ENCODE results near the gene DSCAML1.

The DSCAML1 gene

DNA sequence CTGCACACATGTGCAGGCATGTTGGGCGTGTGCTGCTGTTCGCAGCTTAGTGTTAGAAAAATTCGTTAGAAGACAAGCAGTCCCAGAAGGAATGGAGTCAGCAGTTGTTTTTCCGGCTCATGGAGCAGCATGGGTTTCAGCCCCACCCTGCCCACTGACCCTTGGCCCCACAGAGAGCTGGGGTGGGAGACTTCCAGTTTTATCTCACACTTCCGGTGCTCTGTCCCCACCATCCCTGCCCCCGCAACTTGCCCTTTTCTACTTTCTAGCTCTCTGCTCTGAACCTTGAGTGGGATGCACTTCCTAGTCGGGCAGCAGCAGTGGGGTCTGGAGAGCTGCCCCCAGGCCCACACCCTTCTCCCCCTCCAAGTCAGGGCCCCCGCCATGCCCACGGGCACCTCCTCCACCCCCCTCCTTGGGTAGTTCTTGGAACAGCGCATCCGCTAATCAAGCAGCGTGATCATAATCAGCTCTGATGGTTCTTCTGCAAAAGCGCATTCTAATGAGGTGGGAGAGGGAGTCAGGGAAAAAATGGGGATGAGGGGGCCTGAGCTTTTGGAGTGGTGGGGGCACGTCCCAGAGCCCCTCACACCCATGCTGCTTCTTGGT lies 285.0 kb downstream of the DSCAML1 start:
- DNase-seq, result no peak

- DNase-seq, result no peak
Measured at GRCh38 chr11:117511483-117511930, 285.5 kb downstream of the DSCAML1 start.

DNA sequence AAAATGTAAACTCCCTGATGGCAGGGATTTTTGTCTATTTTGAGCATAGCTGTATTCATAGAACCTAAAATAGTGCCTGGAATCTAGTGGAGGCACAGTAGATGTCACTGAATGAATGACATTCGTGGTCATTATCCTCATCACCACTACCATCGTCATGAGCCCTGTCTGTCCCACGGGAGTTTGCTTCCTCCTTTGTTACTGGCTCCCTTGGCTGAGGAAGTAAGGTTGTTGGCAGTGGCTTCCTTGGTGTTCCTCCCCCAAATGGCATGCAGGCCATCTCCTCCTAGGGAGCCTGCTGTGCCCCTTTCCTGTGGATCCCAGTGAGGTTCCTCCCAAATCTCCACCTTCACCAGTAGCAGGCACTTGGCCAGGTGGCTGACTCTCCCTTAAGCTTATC lies 286.4 kb downstream of the DSCAML1 start:
- peak; percentile 6 for DNase-seq

DNA sequence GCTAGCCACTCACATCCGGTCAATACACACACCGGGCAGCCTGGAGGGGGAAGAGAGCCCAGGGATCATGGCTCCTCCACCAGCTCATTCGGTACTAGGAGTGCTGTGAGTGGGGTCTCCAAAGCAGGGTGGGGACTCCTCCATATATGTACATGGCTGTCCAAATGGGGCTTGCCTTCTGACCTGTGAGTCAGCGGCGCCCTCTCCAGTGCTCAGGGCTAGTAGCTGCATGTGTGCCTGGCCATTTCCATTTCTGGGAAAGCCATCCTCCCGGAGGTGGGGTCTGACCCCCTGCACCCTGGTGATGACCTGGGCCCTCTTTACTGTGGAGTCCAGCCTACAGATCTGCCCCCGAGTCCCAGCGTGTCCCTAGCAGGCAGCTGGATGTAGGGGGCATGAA lies 287.5 kb downstream of the DSCAML1 start:
- no peak for DNase-seq

GRCh38 chr11:117506971-117507370 lies 290.0 kb downstream of the DSCAML1 start:
- no peak for DNase-seq

GRCh38 chr11:117505285-117505970 lies 291.6 kb downstream of the DSCAML1 start:
- no peak for DNase-seq

DNA sequence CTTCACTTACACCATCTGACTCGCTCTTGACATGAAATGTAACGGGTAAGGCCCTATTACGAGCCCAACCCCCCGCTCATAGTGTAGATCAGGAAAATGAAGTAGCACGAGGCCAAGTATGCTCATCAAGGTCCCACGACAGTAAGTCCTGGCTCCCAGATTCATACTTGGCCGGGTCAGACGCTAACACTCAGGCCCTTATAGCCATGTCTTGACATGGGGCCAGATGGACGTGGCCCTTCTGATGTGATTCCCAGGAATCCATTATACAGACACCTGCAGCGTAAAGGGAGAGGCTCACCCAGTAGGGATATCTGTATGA lies 294.3 kb downstream of the DSCAML1 start:
- no peak for DNase-seq

DNA sequence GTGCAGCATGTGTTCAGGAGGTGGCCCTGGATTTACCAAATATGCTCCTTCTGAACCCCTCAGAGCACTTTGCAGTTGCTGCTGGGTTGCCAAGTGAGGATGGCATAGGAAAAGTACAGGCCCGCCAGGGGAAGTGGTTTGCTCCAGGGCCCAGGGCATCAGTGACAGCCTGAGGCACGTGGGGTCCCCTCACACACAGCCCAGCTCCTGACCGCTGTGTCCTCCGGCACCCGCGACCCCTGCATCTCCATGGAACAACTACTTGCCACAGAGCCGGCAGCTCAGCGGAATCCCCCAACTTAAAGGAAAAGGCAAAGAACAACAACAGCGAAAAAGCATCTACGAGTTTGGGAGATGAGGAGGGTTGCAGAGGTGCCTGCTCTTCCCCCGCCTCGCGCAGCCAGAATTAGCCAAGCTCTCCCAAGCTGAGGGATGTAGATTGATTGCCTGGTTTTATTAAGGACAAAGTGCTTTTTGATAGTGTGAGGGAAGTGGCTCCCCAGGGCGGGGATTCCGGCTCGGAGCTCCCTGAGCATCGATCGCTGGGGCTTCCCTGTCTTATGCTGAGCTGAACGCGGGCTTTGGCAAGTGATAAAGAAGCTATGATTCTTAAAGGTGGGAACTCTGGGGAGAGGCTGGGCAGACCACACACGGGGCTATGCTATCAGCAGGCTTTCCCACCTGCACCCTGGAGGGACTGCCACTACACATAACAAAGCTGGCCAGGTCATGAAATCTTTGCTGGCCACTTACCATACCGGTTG lies 294.8 kb downstream of the DSCAML1 start:
- DNase-seq, result no peak

DNA sequence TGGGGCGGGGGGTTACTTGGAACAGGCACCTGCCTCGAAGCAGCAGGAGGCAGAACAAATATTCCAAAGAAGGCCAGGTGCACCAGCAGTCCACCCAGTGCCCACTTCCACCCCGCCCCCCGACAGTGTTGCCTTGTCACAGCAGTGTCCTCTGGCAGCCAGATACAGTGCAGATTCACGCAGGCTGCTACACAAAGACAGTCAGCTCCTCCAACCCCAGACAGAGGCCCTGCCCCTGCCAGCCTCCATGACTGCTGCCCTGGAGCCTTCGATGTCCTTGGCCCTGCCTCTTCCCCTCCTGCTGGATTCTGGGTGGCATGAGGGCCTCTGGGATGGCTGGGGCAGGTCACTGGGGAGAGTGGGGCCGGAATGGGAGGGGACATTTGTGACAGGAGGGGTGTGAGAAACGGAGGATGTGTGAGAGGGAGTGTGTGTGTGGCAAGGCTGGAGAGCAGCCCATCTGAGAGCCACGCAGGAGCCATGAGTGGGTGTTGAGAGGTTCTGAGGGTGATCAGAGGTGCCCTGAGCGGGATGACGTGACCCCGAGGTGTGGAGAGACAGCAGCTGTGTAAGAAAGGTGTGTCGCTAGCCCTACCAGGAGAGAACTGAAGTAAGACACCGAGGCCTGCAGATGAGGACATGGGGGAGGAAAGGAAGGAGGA lies 295.6 kb downstream of the DSCAML1 start:
- no peak for DNase-seq

DNA sequence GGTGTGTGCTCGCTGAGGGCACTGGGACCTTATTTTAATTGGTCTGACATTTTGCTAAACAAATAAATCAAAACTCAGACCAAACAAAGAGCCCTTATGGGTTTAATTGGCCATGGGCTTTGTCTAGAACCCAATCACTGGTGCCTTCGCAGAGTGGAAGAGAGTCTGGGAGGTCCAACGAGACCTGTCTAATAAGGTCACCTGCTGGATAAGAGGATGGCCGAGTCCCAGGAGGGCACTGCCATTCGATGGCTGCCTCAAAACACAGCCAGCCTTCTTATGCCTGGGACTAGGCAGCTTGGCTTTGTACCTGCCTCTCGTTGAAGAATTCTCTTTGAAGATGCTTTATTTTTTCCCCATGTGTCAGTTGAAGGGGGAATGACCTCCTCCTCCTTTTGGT lies 298.2 kb downstream of the DSCAML1 start:
- DNase-seq, result no peak

DNA sequence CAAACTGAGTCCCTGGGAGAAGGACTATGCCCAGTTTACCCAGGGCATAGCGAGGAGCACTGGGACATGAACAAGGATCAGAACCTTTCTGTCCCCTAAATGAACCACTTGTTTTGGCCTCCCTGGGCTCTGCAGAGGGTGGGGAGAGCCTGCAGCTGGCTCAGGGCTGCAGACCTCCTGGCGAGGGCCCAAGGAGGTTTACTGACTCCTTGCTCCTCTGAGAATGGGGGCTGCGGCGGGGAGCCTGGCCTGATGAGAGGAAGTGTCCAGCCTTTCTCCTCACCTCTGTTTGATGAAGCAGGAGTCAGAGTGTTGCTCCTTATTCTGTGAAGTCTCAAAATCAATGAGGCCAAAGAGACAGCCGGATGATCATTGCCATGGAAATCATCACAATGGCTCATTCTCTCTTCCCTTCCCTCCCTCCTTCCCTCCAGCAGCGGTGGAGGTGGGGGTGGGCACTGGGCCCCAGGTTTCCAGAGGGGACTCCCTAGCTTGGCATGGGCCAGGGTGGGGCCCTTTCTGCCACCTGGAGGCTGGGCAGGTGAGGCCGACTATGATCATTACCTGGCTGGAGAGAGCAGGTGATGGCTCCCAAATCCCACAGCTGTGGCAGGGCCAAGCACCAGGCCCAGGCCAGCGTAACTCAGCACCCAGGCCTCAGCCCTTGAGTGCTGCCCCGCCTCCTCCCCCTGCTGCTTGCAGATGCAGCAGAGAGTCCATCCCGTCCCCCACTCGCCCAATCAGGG lies 299.6 kb downstream of the DSCAML1 start:
- DNase-seq, result no peak

DNA sequence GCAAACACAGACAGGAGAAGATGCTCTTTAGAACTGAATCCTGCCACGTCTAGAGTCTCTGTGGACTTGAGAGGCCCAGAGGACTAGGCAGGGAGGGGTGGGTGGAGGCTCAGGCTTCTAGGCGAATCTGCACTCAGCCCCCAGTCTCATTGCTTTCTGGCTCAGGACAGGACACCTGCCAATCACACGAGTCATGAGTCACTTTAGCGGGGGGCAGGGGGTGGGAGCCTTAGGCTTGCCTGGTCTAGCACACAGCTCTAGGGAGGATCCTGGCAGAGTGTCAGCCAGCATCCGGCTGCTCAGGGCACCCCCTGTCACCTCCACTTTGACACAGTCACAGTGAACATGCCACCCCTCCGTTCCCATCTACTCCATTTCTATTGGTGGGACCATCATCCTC lies 301.7 kb downstream of the DSCAML1 start:
- no peak for DNase-seq

DNA sequence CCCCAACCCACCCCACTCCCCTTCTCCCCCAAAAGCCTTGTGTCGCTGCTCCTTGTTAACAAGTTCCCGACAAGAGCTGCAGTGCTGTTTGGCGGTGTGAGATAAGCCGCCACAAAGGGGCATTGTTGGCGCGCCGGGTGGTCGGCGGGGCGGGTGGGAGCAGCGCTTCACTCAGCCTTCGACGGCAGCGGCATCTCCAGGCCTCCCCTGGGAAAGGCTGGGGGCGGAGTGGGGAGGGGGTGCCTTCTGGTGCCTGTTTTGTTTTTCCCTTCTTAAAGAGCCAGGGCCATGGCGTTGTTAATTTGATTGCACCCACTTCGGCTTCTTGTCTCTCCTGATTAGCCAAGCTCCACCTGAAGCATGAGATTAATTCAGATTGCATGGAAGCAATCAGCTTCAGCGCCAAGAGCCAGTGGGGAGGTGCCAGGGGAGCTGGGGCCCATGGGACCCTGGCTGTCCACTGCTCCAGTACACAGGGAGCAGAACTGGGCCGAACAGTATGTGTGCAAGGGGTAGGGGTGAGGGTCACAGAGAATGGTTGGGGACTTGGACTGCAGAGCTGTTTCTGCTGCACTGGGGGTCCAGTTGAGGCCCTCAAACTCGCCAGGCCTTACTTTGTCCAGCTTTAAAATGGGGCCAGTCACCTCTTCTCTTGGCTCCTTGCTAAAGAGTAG lies 304.3 kb downstream of the DSCAML1 start:
- DNase-seq, result no peak

DNA sequence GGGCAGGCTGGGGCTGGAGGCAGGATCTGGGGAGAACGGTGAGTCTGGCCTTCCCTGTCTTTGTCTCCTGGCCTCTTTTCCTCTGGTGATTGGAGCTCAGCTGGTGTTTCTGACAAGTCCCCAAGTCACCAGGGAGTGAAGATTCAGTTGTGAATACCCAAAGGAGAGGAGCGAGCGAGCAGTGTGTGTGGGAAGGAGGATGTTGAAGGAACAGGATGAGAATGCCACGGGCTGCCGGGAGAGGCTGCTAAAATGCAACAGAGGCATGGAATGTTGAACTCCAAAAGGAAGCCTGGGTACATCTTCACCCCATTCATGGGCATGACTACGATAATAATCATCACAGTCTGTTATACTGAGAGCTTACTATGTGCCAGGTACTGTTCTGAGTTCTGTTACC lies 306.1 kb downstream of the DSCAML1 start:
- no peak for DNase-seq

- DNase-seq, result peak; percentile 6
Measured at GRCh38 chr11:117489999-117490679, 306.9 kb downstream of the DSCAML1 start.

DNA sequence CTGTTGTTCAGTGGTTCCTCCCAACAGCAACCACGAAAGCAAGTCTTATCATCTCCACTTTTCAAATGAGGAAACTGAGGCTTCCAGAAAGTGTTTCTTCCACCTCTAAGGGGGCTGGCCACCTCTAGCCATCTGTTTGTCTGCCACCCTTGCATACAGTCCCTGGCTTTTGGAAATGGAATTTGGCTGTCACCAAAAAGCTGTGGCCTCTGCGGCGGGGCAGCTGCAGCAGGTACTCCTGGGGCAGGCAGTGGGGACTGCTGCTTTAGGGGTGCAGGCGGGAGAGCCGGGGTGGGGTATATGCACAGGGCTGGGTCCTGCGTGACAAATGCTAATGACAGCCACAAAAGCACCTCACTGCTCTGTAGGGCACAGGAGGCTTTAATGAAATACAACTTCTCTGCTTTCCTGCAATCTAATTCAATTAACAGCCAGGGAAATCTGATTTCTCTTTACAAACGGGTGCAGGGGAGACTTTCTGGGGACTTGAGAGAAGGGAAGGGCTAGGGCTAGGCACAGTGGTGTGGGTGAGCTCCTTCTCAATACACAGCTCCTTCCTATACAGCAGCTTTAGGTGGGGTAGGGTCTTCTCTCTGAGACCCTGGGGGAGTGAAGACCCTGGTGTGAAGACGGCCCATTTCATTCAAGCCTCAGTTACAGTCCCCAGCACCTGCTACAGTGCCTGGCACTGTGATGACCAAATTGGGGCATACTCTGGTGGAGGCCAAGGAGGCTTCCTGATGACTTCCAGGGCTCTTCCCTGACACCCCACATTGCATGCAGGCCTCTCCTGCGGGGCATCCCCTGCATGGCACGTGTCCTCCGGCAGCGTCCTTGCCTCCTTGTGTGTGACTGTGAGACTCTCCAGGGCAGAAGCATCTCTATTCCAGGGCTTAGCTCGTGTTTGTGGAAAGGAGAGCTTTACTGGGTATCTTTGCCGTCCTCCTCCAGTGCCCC lies 307.7 kb downstream of the DSCAML1 start:
- no peak for DNase-seq

DNA sequence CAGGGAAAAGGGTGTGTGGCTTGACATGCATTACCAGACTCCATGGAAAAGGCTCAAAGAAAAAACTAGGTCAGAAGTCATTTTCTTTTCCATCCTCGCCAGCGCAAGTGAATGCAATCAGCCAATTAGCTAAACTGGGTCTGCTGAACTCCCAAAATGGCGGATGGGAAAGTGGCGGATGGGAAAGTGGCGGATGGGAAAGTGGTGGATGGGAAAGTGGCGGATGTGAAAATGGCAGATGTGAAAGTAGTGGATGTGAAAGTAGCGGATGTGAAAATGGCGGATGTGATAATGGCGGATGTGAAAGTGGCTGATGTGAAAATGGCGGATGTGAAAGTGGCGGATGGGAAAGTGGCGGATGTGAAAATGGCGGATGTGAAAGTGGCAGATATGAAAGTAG lies 311.0 kb downstream of the DSCAML1 start:
- DNase-seq, result no peak

DNA sequence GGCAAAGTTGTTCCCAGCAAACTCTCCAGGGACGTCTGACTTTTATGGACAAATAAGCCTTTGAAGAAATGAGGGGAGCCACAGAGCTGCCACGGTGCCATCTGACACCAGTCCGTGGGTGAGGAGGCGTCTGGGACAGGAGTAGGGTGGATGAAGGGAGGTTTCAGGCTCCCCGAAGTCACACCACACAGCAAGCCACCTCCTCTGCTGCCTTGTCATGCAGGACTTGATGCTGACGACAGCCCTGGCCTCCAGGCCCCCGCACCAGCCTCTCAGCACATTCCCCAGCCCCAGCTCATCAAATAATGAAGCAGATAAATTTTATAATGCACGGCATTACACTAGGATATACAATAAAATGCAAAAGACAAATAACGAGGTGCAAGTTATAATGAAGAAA lies 312.9 kb downstream of the DSCAML1 start:
- no peak for DNase-seq

DNA sequence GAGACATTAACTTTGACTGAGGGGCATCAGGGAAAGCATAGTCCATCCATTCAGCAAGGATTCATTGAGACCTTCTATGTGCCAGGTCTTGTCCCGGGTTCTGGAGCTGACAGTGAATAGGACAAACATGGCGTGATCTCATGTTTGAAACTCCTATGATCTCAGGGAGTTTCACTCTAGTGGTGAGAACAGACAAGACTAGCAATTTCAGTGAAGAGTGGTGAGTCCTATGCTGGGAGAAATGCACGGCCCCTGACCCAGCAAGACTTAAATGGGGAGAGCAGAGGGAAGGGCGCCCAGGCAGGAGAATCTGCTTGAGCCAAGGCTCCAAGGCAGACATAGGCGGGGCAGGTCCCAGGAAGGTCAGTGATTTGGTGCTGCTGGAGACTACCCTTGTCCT lies 313.6 kb downstream of the DSCAML1 start:
- DNase-seq, result no peak

DNA sequence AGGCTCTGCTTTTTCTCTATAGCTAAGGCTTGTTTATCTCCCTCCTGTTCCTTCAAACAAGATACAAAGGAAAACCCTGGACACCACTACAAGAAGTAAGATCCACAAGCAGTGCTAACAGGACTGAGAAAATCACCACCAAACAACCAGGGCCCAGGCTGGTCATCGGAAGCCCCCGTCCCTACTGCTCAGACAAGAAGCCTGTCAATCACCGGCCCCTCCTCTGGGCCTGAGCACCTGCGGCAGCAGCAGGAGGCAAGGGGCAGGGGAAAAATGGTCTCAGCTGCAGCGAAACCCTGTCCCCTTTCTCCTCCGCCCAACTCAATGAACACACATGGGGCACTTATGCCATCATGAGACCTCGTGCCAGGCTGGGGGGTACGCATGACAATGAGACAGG lies 314.1 kb downstream of the DSCAML1 start:
- no peak for DNase-seq

DNA sequence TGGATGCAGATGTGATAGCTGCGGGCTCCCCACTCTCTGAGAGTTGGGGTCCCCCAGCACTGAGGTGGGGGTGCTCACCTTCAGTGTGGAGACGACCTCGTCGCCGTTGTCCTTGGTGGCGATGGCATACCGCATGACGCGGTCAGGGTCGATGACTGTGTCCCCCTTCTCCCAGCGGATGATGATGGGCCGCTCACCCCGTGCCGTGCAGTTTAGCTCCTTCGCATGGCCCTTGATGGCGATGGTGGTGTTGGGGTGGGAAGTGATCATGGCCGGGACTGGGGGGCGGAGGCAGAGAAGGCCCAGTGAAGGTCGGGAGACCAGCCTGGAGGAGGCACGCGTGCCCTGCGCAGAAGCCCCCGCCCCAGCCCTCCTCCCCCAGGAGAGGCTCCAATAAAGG lies 315.1 kb downstream of the DSCAML1 start:
- DNase-seq, result no peak
